ENCODE data around the gene RCBTB2.
A peak's percentile ranks its signal among the peaks of the same experiment; 100 is the strongest.

Gene RCBTB2

DNA sequence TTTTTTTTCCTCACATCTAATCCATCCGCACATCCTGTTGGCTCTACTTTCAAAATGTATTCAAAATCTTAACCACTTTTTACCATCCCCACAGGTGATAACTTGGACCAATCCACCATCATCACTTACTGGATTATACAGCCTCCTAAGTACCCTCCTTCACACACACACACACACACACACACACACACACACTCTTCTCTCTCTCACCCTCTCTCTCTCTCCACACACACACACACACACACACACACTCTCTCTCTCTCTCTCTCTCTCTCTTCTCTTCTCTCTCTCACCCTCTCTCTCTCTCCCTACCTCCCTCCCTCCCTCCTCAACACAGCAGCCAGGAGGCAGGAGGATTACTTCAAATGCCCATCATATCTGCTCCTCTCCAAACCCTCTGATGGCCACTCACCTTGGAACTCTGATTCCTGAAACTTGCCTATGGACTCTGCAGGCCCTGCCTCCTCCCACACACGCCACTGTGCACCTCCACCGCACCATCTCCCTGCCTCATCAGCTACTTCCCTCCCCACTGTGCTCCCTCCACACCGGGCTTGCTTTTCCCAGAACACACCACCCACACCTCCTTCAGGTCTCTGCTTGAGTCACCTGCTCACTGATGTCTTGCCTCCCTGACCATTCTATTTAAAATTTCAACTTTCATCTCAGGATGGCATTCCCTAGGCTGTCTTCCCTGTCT, 39.7 kb downstream of the RCBTB2 start:
- Histone ChIP-seq H3K27ac (replicated peaks; ENCODE audit: low read length) (no peak overlapping the region), H2BK120ac (ENCODE audit: low read depth, low read length) (no peak overlapping the region), H3K27me3 (ENCODE audit: control insufficient read depth in 3 of 3, insufficient read depth in 3 of 3, low read depth in 1 of 3, low read length in 3 of 3) (no peaks in the 10 kb centered on the region), H4K8ac (ENCODE audit: low read depth, low read length) (peak overlapping the region; percentile 72), H3K36me3 (replicated peaks in 1 of 2; ENCODE audit: control insufficient read depth in 2 of 2, insufficient read depth in 2 of 2, low read length in 2 of 2) (peaks cover 10 to 47% of the 10 kb centered on the region in 2 donors), H2BK5ac (ENCODE audit: low read length) (no peak overlapping the region), H3K18ac (ENCODE audit: low read length) (peak overlapping the region; percentile 77), H3K14ac (ENCODE audit: low read length) (peak overlapping the region; percentile 66), H3K9ac (ENCODE audit: low read depth, low read length, poor library complexity) (no peak overlapping the region), H3K23ac (ENCODE audit: low read depth, low read length, poor library complexity) (no peak overlapping the region), H3K79me1 (ENCODE audit: low read depth, low read length) (no peaks in the 10 kb centered on the region), H3K9me3 (replicated peaks in 1 of 2; ENCODE audit: control insufficient read depth in 2 of 2, insufficient read depth in 1 of 2, low read depth in 1 of 2, low read length in 2 of 2) (peaks cover 3% of the 10 kb centered on the region in 2 donors), H2AK5ac (ENCODE audit: low read depth, low read length) (no peak overlapping the region), H2BK12ac (ENCODE audit: low read length) (no peak overlapping the region), H3K4me2 (ENCODE audit: insufficient read depth, low read length, poor library complexity, severe bottlenecking) (no peak overlapping the region), H3K4me1 (ENCODE audit: control insufficient read depth in 2 of 2, insufficient read depth in 1 of 2, low read depth in 1 of 2, low read length in 2 of 2) (peaks cover 0 to 2% of the 10 kb centered on the region in 2 donors), H3K4ac (ENCODE audit: low read length) (no peak overlapping the region), H2BK15ac (ENCODE audit: low read length) (no peak overlapping the region), H4K91ac (ENCODE audit: low read depth, low read length, poor library complexity) (no peak overlapping the region), H3K4me3 (ENCODE audit: low read length in 2 of 2) (no peak overlapping the region), H2AFZ (ENCODE audit: low read length) (no peak overlapping the region)
- no peak for DNase-seq (ENCODE audit: low spot score)
- WGBS, 2 donors (ENCODE audit: extremely low coverage in 2 of 2, insufficient read length in 2 of 2, insufficient replicate concordance in 1 of 2): 100% methylated on average over 1 of the region's 4 CpGs; no CpG with 5 or more reads in 1 of the 2 donors

DNA sequence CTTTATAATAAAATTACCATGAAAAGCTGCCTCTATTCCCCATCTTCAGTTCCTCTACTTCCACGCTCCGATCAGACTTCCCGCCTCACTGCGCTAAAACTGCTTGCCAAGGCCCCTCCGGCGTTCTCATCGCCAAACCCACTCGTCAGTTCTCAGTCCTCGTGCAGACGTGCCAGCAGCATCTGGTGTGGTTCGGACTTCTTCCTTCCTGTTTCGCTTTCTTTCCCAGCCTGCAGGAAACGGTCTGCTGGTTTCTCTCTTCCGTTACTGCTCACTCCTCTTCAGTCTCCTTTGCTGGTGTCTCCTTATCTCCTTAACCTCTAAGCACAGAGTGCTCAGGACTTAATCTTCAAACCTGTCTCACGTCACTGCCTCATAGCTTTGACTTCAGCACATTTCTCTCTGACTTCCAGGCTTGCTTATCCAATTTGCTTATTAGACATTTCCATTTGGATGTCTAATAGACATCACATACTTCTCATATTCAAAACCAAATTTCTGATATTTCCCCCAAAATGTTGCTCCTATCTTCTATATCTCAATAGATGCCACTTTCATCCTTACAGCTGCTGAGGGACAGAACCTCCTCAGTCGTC, 40.3 kb downstream of the RCBTB2 start:
- no peak overlapping the region for H2BK5ac ChIP-seq (ENCODE audit: low read length)
- H4K91ac ChIP-seq (ENCODE audit: low read depth, low read length, poor library complexity): no peak overlapping the region
- no peak overlapping the region for H3K9ac ChIP-seq (ENCODE audit: low read depth, low read length, poor library complexity)
- DNase-seq (ENCODE audit: low spot score): no peak
- no peak overlapping the region for H2BK12ac ChIP-seq (ENCODE audit: low read length)
- no peak overlapping the region for H2BK15ac ChIP-seq (ENCODE audit: low read length)
- H2BK120ac ChIP-seq (ENCODE audit: low read depth, low read length): no peak overlapping the region
- H3K27ac ChIP-seq (replicated peaks; ENCODE audit: low read length): no peak overlapping the region
- no peak overlapping the region for H4K8ac ChIP-seq (ENCODE audit: low read depth, low read length)
- H3K14ac ChIP-seq (ENCODE audit: low read length): no peak overlapping the region
- no peak overlapping the region for H3K18ac ChIP-seq (ENCODE audit: low read length)
- WGBS, 2 donors (ENCODE audit: extremely low coverage in 2 of 2, insufficient read length in 2 of 2, insufficient replicate concordance in 1 of 2): 100% methylated on average over 2 of the region's 16 CpGs; no CpG with 5 or more reads in 1 of the 2 donors
- no peak overlapping the region for H3K23ac ChIP-seq (ENCODE audit: low read depth, low read length, poor library complexity)
- H3K79me1 ChIP-seq (ENCODE audit: low read depth, low read length): no peaks in the 10 kb centered on the region
- peaks cover 10 to 50% of the 10 kb centered on the region in 2 donors for H3K36me3 ChIP-seq (replicated peaks in 1 of 2; ENCODE audit: control insufficient read depth in 2 of 2, insufficient read depth in 2 of 2, low read length in 2 of 2)
- no peak overlapping the region for H2AFZ ChIP-seq (ENCODE audit: low read length)
- peaks cover 0 to 2% of the 10 kb centered on the region in 2 donors for H3K4me1 ChIP-seq (ENCODE audit: control insufficient read depth in 2 of 2, insufficient read depth in 1 of 2, low read depth in 1 of 2, low read length in 2 of 2)
- H2AK5ac ChIP-seq (ENCODE audit: low read depth, low read length): no peak overlapping the region
- no peak overlapping the region for H3K4ac ChIP-seq (ENCODE audit: low read length)
- no peak overlapping the region for H3K4me3 ChIP-seq (ENCODE audit: low read length in 2 of 2)
- H3K27me3 ChIP-seq (ENCODE audit: control insufficient read depth in 3 of 3, insufficient read depth in 3 of 3, low read depth in 1 of 3, low read length in 3 of 3): no peaks in the 10 kb centered on the region
- H3K9me3 ChIP-seq (replicated peaks in 1 of 2; ENCODE audit: control insufficient read depth in 2 of 2, insufficient read depth in 1 of 2, low read depth in 1 of 2, low read length in 2 of 2): peaks cover 3 to 10% of the 10 kb centered on the region in 2 donors
- H3K4me2 ChIP-seq (ENCODE audit: insufficient read depth, low read length, poor library complexity, severe bottlenecking): no peak overlapping the region

DNA sequence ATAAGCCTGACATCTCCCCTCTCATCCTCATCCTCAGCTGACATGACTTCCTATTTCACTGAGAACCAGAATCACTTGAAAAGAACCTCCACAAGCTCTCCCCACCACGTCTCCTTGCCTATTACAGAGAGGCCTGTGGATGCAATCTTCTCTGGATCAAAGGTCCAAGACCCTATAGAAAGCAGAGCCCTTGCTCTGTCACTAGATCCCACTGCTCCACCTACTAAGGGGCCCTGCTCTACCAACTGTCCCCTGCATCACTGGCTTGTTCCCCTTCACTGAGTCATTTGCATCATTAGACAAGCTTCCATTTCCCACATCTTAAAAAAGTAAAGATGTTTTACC, 40.8 kb downstream of the RCBTB2 start:
- H4K8ac ChIP-seq (ENCODE audit: low read depth, low read length): no peak overlapping the region
- H3K18ac ChIP-seq (ENCODE audit: low read length): no peak overlapping the region
- no peak overlapping the region for H3K23ac ChIP-seq (ENCODE audit: low read depth, low read length, poor library complexity)
- H2BK15ac ChIP-seq (ENCODE audit: low read length): no peak overlapping the region
- H2AFZ ChIP-seq (ENCODE audit: low read length): no peak overlapping the region
- H3K9ac ChIP-seq (ENCODE audit: low read depth, low read length, poor library complexity): no peak overlapping the region
- H3K4ac ChIP-seq (ENCODE audit: low read length): no peak overlapping the region
- peaks cover 0 to 2% of the 10 kb centered on the region in 2 donors for H3K4me1 ChIP-seq (ENCODE audit: control insufficient read depth in 2 of 2, insufficient read depth in 1 of 2, low read depth in 1 of 2, low read length in 2 of 2)
- no peak for DNase-seq (ENCODE audit: low spot score)
- no peak overlapping the region for H3K14ac ChIP-seq (ENCODE audit: low read length)
- H2BK120ac ChIP-seq (ENCODE audit: low read depth, low read length): no peak overlapping the region
- H2AK5ac ChIP-seq (ENCODE audit: low read depth, low read length): no peak overlapping the region
- H3K27ac ChIP-seq (replicated peaks; ENCODE audit: low read length): no peak overlapping the region
- peaks cover 3 to 14% of the 10 kb centered on the region in 2 donors for H3K9me3 ChIP-seq (replicated peaks in 1 of 2; ENCODE audit: control insufficient read depth in 2 of 2, insufficient read depth in 1 of 2, low read depth in 1 of 2, low read length in 2 of 2)
- H2BK5ac ChIP-seq (ENCODE audit: low read length): no peak overlapping the region
- no peaks in the 10 kb centered on the region for H3K27me3 ChIP-seq (ENCODE audit: control insufficient read depth in 3 of 3, insufficient read depth in 3 of 3, low read depth in 1 of 3, low read length in 3 of 3)
- H2BK12ac ChIP-seq (ENCODE audit: low read length): no peak overlapping the region
- no CpG with 5 or more reads among the region's 1 CpG for WGBS, 2 donors (ENCODE audit: extremely low coverage in 2 of 2, insufficient read length in 2 of 2, insufficient replicate concordance in 1 of 2)
- H4K91ac ChIP-seq (ENCODE audit: low read depth, low read length, poor library complexity): no peak overlapping the region
- no peak overlapping the region for H3K4me3 ChIP-seq (ENCODE audit: low read length in 2 of 2)
- peaks cover 10 to 54% of the 10 kb centered on the region in 2 donors for H3K36me3 ChIP-seq (replicated peaks in 1 of 2; ENCODE audit: control insufficient read depth in 2 of 2, insufficient read depth in 2 of 2, low read length in 2 of 2)
- no peaks in the 10 kb centered on the region for H3K79me1 ChIP-seq (ENCODE audit: low read depth, low read length)
- no peak overlapping the region for H3K4me2 ChIP-seq (ENCODE audit: insufficient read depth, low read length, poor library complexity, severe bottlenecking)

DNA sequence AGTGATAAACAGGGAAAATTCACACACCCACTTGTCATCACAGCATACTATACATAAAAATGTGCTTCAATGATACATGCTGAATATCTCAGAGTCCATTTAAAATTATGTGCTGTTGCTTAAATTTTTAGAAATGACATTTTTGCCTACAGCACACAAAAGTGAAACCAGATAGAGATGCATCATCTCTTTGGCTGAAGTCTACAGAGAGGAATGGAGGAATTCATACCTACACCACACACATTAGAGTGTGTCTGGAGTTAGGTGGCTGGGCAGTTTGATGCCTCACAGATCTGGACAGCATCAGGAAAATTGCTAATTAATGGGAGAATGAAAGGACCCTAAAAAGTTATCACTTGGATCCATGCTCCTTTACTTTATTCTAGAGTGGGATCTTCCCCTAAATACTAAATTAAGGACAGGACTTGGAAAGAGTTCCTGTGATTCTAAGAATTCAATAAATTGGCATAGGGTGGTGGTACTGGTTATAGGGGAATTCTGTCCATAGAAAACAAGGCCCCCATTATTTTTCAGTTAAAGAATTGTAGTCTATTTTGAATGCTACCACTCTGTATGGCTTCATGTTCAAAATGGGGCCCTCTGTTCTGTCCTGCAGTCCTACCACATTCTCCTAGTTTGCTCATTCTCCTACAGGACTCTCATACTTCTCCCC, 41.3 kb downstream of the RCBTB2 start:
- no peak overlapping the region for H4K91ac ChIP-seq (ENCODE audit: low read depth, low read length, poor library complexity)
- H3K4me1 ChIP-seq (ENCODE audit: control insufficient read depth in 2 of 2, insufficient read depth in 1 of 2, low read depth in 1 of 2, low read length in 2 of 2): no peaks in the 10 kb centered on the region
- H3K27ac ChIP-seq (replicated peaks; ENCODE audit: low read length): no peak overlapping the region
- no peaks in the 10 kb centered on the region for H3K27me3 ChIP-seq (ENCODE audit: control insufficient read depth in 3 of 3, insufficient read depth in 3 of 3, low read depth in 1 of 3, low read length in 3 of 3)
- H3K4me3 ChIP-seq (ENCODE audit: low read length in 2 of 2): no peak overlapping the region
- no peak overlapping the region for H3K4ac ChIP-seq (ENCODE audit: low read length)
- H3K18ac ChIP-seq (ENCODE audit: low read length): no peak overlapping the region
- DNase-seq (ENCODE audit: low spot score): no peak
- no peak overlapping the region for H2BK5ac ChIP-seq (ENCODE audit: low read length)
- no peak overlapping the region for H4K8ac ChIP-seq (ENCODE audit: low read depth, low read length)
- peaks cover 10 to 54% of the 10 kb centered on the region in 2 donors for H3K36me3 ChIP-seq (replicated peaks in 1 of 2; ENCODE audit: control insufficient read depth in 2 of 2, insufficient read depth in 2 of 2, low read length in 2 of 2)
- H2AFZ ChIP-seq (ENCODE audit: low read length): no peak overlapping the region
- H3K23ac ChIP-seq (ENCODE audit: low read depth, low read length, poor library complexity): no peak overlapping the region
- no peak overlapping the region for H3K4me2 ChIP-seq (ENCODE audit: insufficient read depth, low read length, poor library complexity, severe bottlenecking)
- no peak overlapping the region for H3K9ac ChIP-seq (ENCODE audit: low read depth, low read length, poor library complexity)
- no peak overlapping the region for H2AK5ac ChIP-seq (ENCODE audit: low read depth, low read length)
- no peaks in the 10 kb centered on the region for H3K79me1 ChIP-seq (ENCODE audit: low read depth, low read length)
- H2BK120ac ChIP-seq (ENCODE audit: low read depth, low read length): no peak overlapping the region
- no peak overlapping the region for H2BK15ac ChIP-seq (ENCODE audit: low read length)
- no peak overlapping the region for H3K14ac ChIP-seq (ENCODE audit: low read length)
- peaks cover 3 to 14% of the 10 kb centered on the region in 2 donors for H3K9me3 ChIP-seq (replicated peaks in 1 of 2; ENCODE audit: control insufficient read depth in 2 of 2, insufficient read depth in 1 of 2, low read depth in 1 of 2, low read length in 2 of 2)
- H2BK12ac ChIP-seq (ENCODE audit: low read length): no peak overlapping the region

Measured in neuronal stem cell (in vitro differentiated cells).